HG02678 (cell line): Measurements from ENCODE around the gene PRR19.

ENCODE experiments used
- ATAC-seq: cut with Tn5 transposase; IDR thresholded peaks from one replicate; pipeline ENCODE4 v1.9.1; 2021; ENCODE audit warnings: mild to moderate bottlenecking, moderate library complexity; ENCODE audit not compliant: unreplicated experiment

PRR19 gene

DNA sequence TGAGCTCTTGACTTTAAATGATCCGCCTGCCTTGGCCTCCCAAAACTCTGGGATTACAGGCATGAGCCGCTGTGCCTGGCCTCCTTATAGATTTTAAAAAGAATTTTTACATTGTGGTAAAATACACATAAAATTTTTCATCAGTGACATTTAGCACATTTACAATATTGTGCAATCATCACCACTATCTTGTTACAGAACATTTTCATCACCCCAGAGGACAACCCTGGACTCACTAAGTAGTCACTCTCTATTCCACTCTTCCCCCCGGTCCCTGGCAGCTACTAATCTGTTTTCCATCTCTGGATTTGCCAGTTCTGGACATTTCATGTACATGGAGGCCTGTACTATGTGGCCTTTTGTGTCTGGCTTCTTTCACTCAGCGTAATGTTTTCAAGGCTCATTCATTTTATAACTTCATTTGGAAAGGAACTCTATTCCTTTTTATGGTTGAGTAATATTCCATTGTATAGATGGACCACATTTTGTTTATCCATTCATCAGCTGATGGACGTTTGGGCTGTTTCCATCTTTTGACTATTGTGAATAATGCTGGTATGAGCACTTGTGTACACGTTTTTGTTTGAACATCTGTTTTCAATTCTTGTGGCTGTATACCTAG lies 43.4 kb downstream of the PRR19 start:
- no peak for ATAC-seq

- no peak for ATAC-seq
Observed at GRCh38 chr19:42348211-42348610, 46.3 kb downstream of the PRR19 start.

DNA sequence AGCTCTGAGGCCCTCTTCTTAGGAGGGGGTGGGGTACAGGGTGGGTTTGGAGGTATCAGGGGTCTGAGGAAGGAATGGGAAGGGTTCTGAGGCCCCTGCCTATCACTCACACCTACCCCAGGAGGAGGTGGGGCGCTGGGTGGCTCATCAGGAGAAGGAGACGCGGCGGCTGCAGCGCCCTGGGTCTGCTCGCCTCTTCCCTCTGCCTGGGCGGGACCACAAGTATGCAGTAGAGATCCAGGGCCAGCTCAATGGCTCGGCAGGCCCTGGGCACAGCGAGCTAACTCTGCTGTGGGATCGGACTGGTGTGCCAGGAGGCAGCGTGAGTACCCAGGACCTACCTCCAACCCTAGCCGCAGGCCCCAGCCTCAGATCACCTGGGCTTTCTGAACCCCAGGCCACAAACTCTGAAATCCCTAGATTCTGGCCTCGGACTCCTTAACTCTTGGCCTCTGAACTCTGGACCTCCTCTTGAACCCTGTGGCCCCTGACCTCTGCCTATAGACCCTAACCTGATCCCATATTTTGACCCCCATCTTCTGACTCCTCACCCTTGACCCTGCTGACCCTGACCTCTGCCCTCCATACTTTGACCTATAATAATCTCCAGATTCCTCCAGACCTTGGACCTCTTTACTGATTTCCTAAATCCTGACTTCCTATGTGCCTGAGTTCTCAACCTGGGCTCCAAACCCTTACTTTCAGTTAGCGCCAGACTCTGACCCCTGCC lies 47.6 kb downstream of the PRR19 start:
- no peak for ATAC-seq

- no peak for ATAC-seq
Observed at GRCh38 chr19:42350417-42350816, 48.5 kb downstream of the PRR19 start.

DNA sequence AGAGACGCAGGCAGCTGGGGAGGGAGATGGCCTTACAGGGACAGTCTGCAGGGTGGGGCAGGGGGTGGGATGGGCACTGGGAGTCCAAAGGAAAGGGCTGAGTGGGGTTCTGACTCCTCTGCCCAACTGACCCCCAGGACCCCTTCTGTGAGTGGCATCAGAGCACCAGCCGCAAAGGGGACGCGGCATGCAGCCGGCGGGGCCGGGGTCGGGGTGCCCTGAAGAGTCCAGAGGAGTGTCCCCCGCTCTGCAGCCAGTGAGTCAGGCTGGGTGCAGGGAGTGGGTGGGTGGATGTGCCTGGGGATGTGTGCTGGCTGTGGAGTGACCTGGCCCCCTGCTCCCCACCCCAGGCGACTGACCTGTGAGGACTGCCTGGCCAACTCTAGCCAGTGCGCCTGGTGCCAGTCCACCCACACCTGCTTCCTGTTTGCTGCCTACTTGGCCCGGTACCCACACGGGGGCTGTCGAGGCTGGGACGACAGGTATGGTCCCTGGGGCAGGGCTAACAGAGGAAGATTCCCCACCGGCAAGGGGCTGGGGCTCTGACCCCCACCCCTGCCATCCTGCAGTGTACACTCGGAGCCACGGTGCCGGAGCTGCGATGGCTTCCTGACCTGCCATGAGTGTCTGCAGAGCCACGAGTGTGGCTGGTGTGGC lies 49.3 kb downstream of the PRR19 start:
- ATAC-seq: no peak

GRCh38 chr19:42352301-42353259 lies 50.6 kb downstream of the PRR19 start:
- ATAC-seq: no peak

DNA sequence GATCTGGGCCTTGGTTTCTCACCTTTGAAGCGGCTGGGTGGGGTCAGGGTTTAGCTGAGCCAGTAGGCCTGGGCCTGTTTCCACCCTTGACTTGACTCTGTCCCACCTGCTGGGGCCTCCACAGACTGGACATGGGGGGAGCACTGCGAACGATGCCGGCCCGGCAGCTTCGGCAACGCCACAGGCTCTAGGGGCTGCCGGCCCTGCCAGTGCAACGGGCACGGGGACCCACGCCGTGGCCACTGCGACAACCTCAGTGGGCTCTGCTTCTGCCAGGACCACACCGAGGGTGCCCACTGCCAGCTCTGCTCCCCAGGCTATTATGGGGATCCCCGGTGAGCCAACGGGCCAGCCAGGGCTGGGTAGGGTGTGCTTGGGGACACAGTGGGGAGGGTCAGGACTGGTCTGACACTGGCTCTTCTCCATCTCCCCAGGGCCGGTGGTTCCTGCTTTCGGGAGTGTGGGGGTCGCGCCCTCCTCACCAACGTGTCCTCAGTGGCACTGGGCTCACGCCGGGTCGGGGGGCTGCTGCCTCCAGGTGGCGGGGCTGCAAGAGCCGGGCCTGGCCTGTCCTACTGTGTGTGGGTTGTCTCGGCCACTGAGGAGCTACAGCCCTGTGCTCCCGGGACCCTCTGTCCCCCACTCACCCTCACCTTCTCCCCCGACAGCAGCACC lies 51.5 kb downstream of the PRR19 start:
- ATAC-seq: no peak

DNA sequence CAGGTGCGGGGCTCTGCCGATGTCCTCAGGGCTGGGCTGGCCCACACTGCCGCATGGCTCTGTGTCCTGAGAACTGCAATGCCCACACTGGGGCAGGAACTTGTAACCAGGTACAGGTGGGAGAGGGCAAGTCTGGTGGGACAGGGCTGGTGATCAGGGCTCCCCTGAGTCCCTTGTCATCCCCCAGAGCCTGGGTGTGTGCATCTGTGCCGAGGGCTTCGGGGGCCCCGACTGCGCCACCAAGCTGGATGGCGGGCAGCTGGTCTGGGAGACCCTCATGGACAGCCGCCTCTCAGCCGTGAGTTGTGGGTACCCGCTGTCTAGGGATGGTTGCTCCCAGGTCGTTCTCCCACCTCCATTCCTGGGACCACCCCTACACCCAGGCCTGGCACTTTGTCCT lies 54.0 kb downstream of the PRR19 start:
- ATAC-seq: no peak

GRCh38 chr19:42356686-42357085 lies 54.8 kb downstream of the PRR19 start:
- ATAC-seq: no peak

DNA sequence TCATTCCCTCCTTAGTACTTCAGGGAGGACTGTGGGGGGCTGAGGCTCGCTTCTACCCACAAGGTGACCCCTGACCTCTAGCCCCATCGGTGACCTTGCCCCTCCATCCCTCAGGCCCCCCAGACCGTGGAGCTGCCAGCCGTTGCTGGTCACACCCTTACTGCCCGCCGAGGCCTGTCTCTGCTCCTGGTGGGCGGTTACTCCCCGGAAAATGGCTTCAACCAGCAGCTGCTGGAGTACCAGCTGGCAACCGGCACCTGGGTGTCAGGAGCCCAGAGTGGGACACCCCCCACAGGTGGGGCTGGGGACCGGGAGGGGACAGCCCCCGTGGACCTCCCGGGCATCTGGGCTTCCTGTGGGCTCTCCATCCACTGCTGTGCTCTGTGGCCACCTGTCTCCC lies 55.4 kb downstream of the PRR19 start:
- ATAC-seq: no peak
